M059J (cell line): ENCODE measurements around the gene GORASP2. TPM values are rescaled to one million over a fixed set of nuclear protein-coding genes. Genes with fewer than 3 reads are reported as not detected.
"Not testable (repeated sequence)": the region's sequence is repeated elsewhere in the genome, so short reads cannot be mapped to it uniquely, and the experiment has no call there.

Experiments
- DNase-seq: peaks from one replicate; pipeline ENCODE4 v3.0.0-alpha.2; 2012; ENCODE audit warnings: low read depth
- total RNA-seq: library from RNA; depleted of rRNA; stranded (reverse); fragments of >200 nt; shearing (Covaris generic); gene quantifications from 2 replicates; pipeline ENCODE4 v1.2.3, GENCODE V29; 2014; rRNA removed

GORASP2 gene
- 57.4 and 58.6 TPM in 2 replicates for total RNA-seq

- peak; percentile 99 for DNase-seq
Observed at GRCh38 chr2:170928824-170929685, at the start of gene GORASP2. GORASP2 (plus strand) TSS chr2:170929253; CDS start chr2:170929341, 88 bp downstream.

GRCh38 chr2:170881840-170882239, 47.2 kb upstream of the GORASP2 start:
- DNase-seq: no peak

GRCh38 chr2:170882758-170883157, 46.3 kb upstream of the GORASP2 start:
- DNase-seq: no peak

GRCh38 chr2:170883683-170884082, 45.4 kb upstream of the GORASP2 start:
- DNase-seq: peak; percentile 76

- DNase-seq: peak; percentile 69
Observed at GRCh38 chr2:170885130-170885791, 43.8 kb upstream of the GORASP2 start.

GRCh38 chr2:170886386-170886785, 42.7 kb upstream of the GORASP2 start:
- DNase-seq: peak; percentile 96

- DNase-seq: peak; percentile 55
Observed at GRCh38 chr2:170887496-170887895, 41.6 kb upstream of the GORASP2 start.

- DNase-seq: peak; percentile 59
Observed at GRCh38 chr2:170887896-170888295, 41.2 kb upstream of the GORASP2 start.

- no peak for DNase-seq
Observed at GRCh38 chr2:170891893-170892292, 37.2 kb upstream of the GORASP2 start.

GRCh38 chr2:170892391-170892951, 36.6 kb upstream of the GORASP2 start:
- no peak for DNase-seq

- peak; percentile 42 for DNase-seq
Observed at GRCh38 chr2:170895023-170895757, 33.9 kb upstream of the GORASP2 start.

GRCh38 chr2:170896622-170897021, 32.4 kb upstream of the GORASP2 start:
- no peak for DNase-seq

GRCh38 chr2:170897108-170897507, 31.9 kb upstream of the GORASP2 start:
- DNase-seq: no peak

GRCh38 chr2:170905864-170906263, 23.2 kb upstream of the GORASP2 start:
- DNase-seq: no peak

- no peak for DNase-seq
Observed at GRCh38 chr2:170911314-170911889, 17.7 kb upstream of the GORASP2 start.

GRCh38 chr2:170914994-170915666, 13.9 kb upstream of the GORASP2 start:
- not testable (repeated sequence) for DNase-seq

GRCh38 chr2:170917219-170917913, 11.7 kb upstream of the GORASP2 start:
- no peak for DNase-seq

GRCh38 chr2:170917957-170918356, 11.1 kb upstream of the GORASP2 start:
- no peak for DNase-seq

GRCh38 chr2:170921873-170922272, 7.2 kb upstream of the GORASP2 start:
- not testable (repeated sequence) for DNase-seq
